Uterus (tissue), 2 donors: ENCODE data around the gene ORAI3.

Experiments used
- CTCF ChIP-seq, 4 experiments: fragments of 200-600 bp in 2 of 4; fragments of 450-650 bp in 2 of 4; sonication (generic) in 2 of 4; IDR thresholded peaks; one replicate each; pipeline ENCODE4 v1.5.1; 2016 to 2019; ENCODE audit warnings: antibody characterized with exemption in 4 of 4, mild to moderate bottlenecking in 2 of 4, moderate library complexity in 1 of 4
- POLR2A ChIP-seq, 2 donors: fragments of 450-650 bp; IDR thresholded peaks; one replicate each; pipeline ENCODE4 v1.6.1; 2016; ENCODE audit warnings: antibody characterized with exemption in 2 of 2, mild to moderate bottlenecking in 1 of 2, moderate library complexity in 1 of 2

- TF ChIP-seq CTCF (IDR thresholded peaks at IDR 0.05) (no peak), POLR2A (IDR thresholded peaks at IDR 0.05) (no peak)
These were observed 28.0 kb upstream of the ORAI3 start for GRCh38 chr16:30920891-30921290.
